Thyroid gland (tissue), 4 donors: Measurements from ENCODE around the gene HCLS1. TPM values are rescaled to one million over a fixed set of nuclear protein-coding genes. Genes with fewer than 3 reads are reported as not detected.

Experiments used
- DNase-seq, 2 donors: peaks; one replicate each; pipeline ENCODE4 v3.0.0-alpha.2; 2019
- H3K27ac ChIP-seq, 3 donors: fragments of 200-600 bp; sonication (generic); 1 replicate in 2 of 3; 2 replicates in 1 of 3; pipeline ENCODE4 v1.5.1; 2016 to 2019; ENCODE audit warnings: mild to moderate bottlenecking in 1 of 3, moderate library complexity in 1 of 3
- H3K27me3 ChIP-seq: fragments of 200-600 bp; sonication (generic); one replicate; pipeline ENCODE4 v1.5.1; 2019
- H3K36me3 ChIP-seq, 2 donors: fragments of 200-600 bp; sonication (generic); one replicate each; pipeline ENCODE4 v1.5.1; 2016 to 2019
- H3K4me1 ChIP-seq, 2 donors: fragments of 200-600 bp; sonication (generic); one replicate each; pipeline ENCODE4 v1.5.1; 2017 to 2019
- H3K4me3 ChIP-seq, 3 donors: fragments of 200-600 bp; sonication (generic); replicated peaks in 1 of 3; 1 replicate in 2 of 3; 2 replicates in 1 of 3; pipeline ENCODE4 v1.5.1; 2016; ENCODE audit warnings: mild to moderate bottlenecking in 1 of 3
- H3K9me3 ChIP-seq: fragments of 200-600 bp; sonication (generic); one replicate; pipeline ENCODE4 v1.5.1; 2017
- CTCF ChIP-seq, 6 experiments: fragments of 200-600 bp in 3 of 6; fragments of 450-650 bp in 3 of 6; sonication (generic) in 3 of 6; IDR thresholded peaks; one replicate each; pipeline ENCODE4 v1.5.1; 2016 to 2019; ENCODE audit warnings: antibody characterized with exemption in 6 of 6, mild to moderate bottlenecking in 2 of 6, inconsistent platforms in 1 of 6, moderate library complexity in 1 of 6
- POLR2A ChIP-seq, 2 donors: fragments of 450-650 bp; IDR thresholded peaks; one replicate each; pipeline ENCODE4 v1.6.1; 2017; ENCODE audit warnings: antibody characterized with exemption in 2 of 2, mild to moderate bottlenecking in 2 of 2, moderate library complexity in 1 of 2
- WGBS, 2 donors: methylation state at CpG; one replicate each; pipeline ENCODE4 v1.1.5; 2017; 5-methylcytosine and 5-hydroxymethylcytosine counted together
- intact Hi-C: fragments of 100-400 bp; cut with DNase I; formaldehyde crosslinking; loops from one replicate; pipeline ENCODE4 v1.15.1; 2023
- total RNA-seq, 4 donors: library from RNA; depleted of rRNA; stranded (reverse); fragments of >200 nt; gene quantifications; one replicate each; pipeline ENCODE4 v1.2.3, GENCODE V29; 2016

HCLS1 gene
- total RNA-seq, 4 donors from 2014 or later, result 14.6 to 42.5 (median 19.9) TPM

GRCh38 chr3:121663171-121663847, 2.6 kb upstream of the HCLS1 start:
- DNase-seq, result no peak
- WGBS, 2 donors, result 86 to 90% methylated on average over 2 of the region's 2 CpGs
- no peaks in the 10 kb centered on the region for H3K9me3 ChIP-seq
- intact Hi-C loops, result no loop called here
- H3K36me3 ChIP-seq, result peaks cover 43 to 59% of the 10 kb centered on the region in 2 donors
- H3K27ac ChIP-seq, result no peak overlapping the region
- TF ChIP-seq POLR2A (IDR thresholded peaks at IDR 0.05) (no peak), CTCF (IDR thresholded peaks at IDR 0.05) (no peak)
- H3K4me1 ChIP-seq, result no peaks in the 10 kb centered on the region
- H3K4me3 ChIP-seq, result no peak overlapping the region
- no peaks in the 10 kb centered on the region for H3K27me3 ChIP-seq

- no peak for DNase-seq
- H3K27ac ChIP-seq, result no peak overlapping the region
- H3K36me3 ChIP-seq, result peaks cover 37 to 54% of the 10 kb centered on the region in 2 donors
- H3K9me3 ChIP-seq, result no peaks in the 10 kb centered on the region
- no peaks in the 10 kb centered on the region for H3K27me3 ChIP-seq
- H3K4me3 ChIP-seq, result no peak overlapping the region
- intact Hi-C loops, result no loop called here
- TF ChIP-seq CTCF (IDR thresholded peaks at IDR 0.05), result no peak
- no peak for TF ChIP-seq POLR2A (IDR thresholded peaks at IDR 0.05)
- no peaks in the 10 kb centered on the region for H3K4me1 ChIP-seq
Observed at GRCh38 chr3:121662742-121663141, 2.0 kb upstream of the HCLS1 start.

- H3K4me1 ChIP-seq, result no peaks in the 10 kb centered on the region
- no peak for DNase-seq
- no peaks in the 10 kb centered on the region for H3K27me3 ChIP-seq
- no peaks in the 10 kb centered on the region for H3K9me3 ChIP-seq
- peaks cover 24 to 40% of the 10 kb centered on the region in 2 donors for H3K36me3 ChIP-seq
- H3K27ac ChIP-seq, result peak overlapping the region in 1 of 3 donors; percentile 45
- no peak overlapping the region for H3K4me3 ChIP-seq
- intact Hi-C loops, result no loop called here
- WGBS, 2 donors, result 91% methylated on average over 6 of the region's 6 CpGs
- TF ChIP-seq CTCF (IDR thresholded peaks at IDR 0.05), result no peak
- no peak for TF ChIP-seq POLR2A (IDR thresholded peaks at IDR 0.05)
Observed at GRCh38 chr3:121661376-121661775, 673 bp upstream of the HCLS1 start.

- TF ChIP-seq POLR2A (IDR thresholded peaks at IDR 0.05), result no peak
- TF ChIP-seq CTCF (IDR thresholded peaks at IDR 0.05), result no peak
- Histone ChIP-seq H3K4me1 (no peaks in the 10 kb centered on the region), H3K4me3 (no peak overlapping the region), H3K9me3 (no peaks in the 10 kb centered on the region), H3K36me3 (peaks cover 12 to 22% of the 10 kb centered on the region in 2 donors), H3K27me3 (no peaks in the 10 kb centered on the region), H3K27ac (no peak overlapping the region)
- 91 to 95% methylated on average over 3 of the region's 3 CpGs for WGBS, 2 donors
- intact Hi-C loops, result no loop called here
- no peak for DNase-seq
Observed at GRCh38 chr3:121659586-121659985, 1.1 kb downstream of the HCLS1 start.

GRCh38 chr3:121658716-121659435, 1.8 kb downstream of the HCLS1 start:
- Histone ChIP-seq H3K27me3 (no peaks in the 10 kb centered on the region), H3K27ac (no peak overlapping the region), H3K4me1 (no peaks in the 10 kb centered on the region), H3K9me3 (no peaks in the 10 kb centered on the region), H3K36me3 (peaks cover 5 to 15% of the 10 kb centered on the region in 2 donors), H3K4me3 (no peak overlapping the region)
- 79 to 90% methylated on average over 6 of the region's 6 CpGs for WGBS, 2 donors
- intact Hi-C loops, result no loop called here
- TF ChIP-seq POLR2A (IDR thresholded peaks at IDR 0.05) (no peak), CTCF (IDR thresholded peaks at IDR 0.05) (no peak)
- no peak for DNase-seq
